HEK293T (cell line): ENCODE results near the gene IFT81.

Experiments
- CTCF ChIA-PET: fragments of 350-600 bp; formaldehyde crosslinking; extraction: SDS; loops from one replicate; lab custom pipeline; 2021; ENCODE audit warnings: antibody characterized with exemption, inconsistent platforms; lab: Yijun Ruan, JAX
- POLR2A ChIA-PET: fragments of 350-600 bp; formaldehyde crosslinking; extraction: SDS; loops from one replicate; lab custom pipeline; 2020; ENCODE audit warnings: antibody characterized with exemption, inconsistent platforms; lab: Yijun Ruan, JAX
- DNase-seq: peaks from one replicate; pipeline ENCODE4 v3.0.0; 2012; ENCODE audit warnings: mixed read lengths; ENCODE audit errors: extremely low spot score
- ARNT ChIP-seq: fragments of 450-650 bp; IDR thresholded peaks from 2 replicates; pipeline ENCODE4 v1.6.1; 2017; ENCODE audit warnings: mild to moderate bottlenecking
- BHLHE40 ChIP-seq: fragments of 450-650 bp; IDR thresholded peaks from 2 replicates; pipeline ENCODE4 v1.6.1; 2016; ENCODE audit warnings: mild to moderate bottlenecking, moderate library complexity, borderline replicate concordance
- CTBP1 ChIP-seq: fragments of 450-650 bp; IDR thresholded peaks from 2 replicates; pipeline ENCODE4 v1.6.1; 2016; ENCODE audit warnings: borderline replicate concordance
- ELF4 ChIP-seq: fragments of 450-650 bp; IDR thresholded peaks from 2 replicates; pipeline ENCODE4 v1.6.1; 2017; ENCODE audit warnings: antibody characterized with exemption
- FOXA1 ChIP-seq: fragments of 450-650 bp; IDR thresholded peaks from 2 replicates; pipeline ENCODE4 v1.6.1; 2016; ENCODE audit warnings: mild to moderate bottlenecking
- FOXK2 ChIP-seq: fragments of 450-650 bp; IDR thresholded peaks from 2 replicates; pipeline ENCODE4 v1.6.1; 2016; ENCODE audit warnings: mild to moderate bottlenecking
- FOXM1 ChIP-seq: fragments of 450-650 bp; IDR thresholded peaks from 2 replicates; pipeline ENCODE4 v1.6.1; 2017; ENCODE audit warnings: mild to moderate bottlenecking, borderline replicate concordance
- HDGF ChIP-seq: fragments of 450-650 bp; IDR thresholded peaks from 2 replicates; pipeline ENCODE4 v1.6.1; 2017; ENCODE audit warnings: antibody characterized with exemption, borderline replicate concordance
- L3MBTL2 ChIP-seq: fragments of 450-650 bp; conservative IDR thresholded peaks from 2 replicates; pipeline ENCODE4 v1.6.1; 2016; ENCODE audit warnings: mild to moderate bottlenecking
- LEF1 ChIP-seq: fragments of 450-650 bp; IDR thresholded peaks from 2 replicates; pipeline ENCODE4 v1.6.1; 2017; ENCODE audit warnings: mild to moderate bottlenecking, borderline replicate concordance
- NFRKB ChIP-seq: fragments of 450-650 bp; IDR thresholded peaks from 2 replicates; pipeline ENCODE4 v1.6.1; 2016; ENCODE audit warnings: mild to moderate bottlenecking, moderate library complexity
- PKNOX1 ChIP-seq: fragments of 450-650 bp; IDR thresholded peaks from 2 replicates; pipeline ENCODE4 v1.6.1; 2016
- SP1 ChIP-seq: fragments of 450-650 bp; IDR thresholded peaks from 2 replicates; pipeline ENCODE4 v1.6.1; 2017
- SUZ12 ChIP-seq: fragments of 450-650 bp; IDR thresholded peaks from 2 replicates; pipeline ENCODE4 v1.6.1; 2016; ENCODE audit warnings: mild to moderate bottlenecking
- TARDBP ChIP-seq: fragments of 450-650 bp; IDR thresholded peaks from 2 replicates; pipeline ENCODE4 v1.6.1; 2016
- ZNF384 ChIP-seq: fragments of 450-650 bp; IDR thresholded peaks from 2 replicates; pipeline ENCODE4 v1.6.1; 2016

The IFT81 gene

DNA sequence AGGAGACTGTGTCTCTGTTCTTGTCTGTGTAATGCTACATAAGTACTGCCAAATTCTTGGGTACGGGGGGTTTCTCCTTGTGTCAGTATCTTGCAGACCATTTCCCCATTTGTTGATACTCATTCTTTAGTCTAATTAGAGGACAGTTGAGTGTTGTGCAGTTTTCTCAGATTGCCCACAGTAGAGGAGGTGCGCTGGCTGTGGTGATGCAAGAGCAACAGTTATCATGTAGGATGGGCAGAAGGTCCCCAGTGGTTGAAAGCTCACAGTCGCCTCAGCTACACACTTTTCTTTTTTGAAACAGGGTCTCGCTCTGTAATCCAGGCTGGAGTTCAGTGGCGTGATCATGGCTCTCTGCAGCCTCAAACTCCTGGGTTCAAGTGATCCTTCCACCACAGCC is 119.1 kb downstream of the IFT81 start:
- ChIA-PET CTCF (no interaction called here), POLR2A (no interaction called here)
- no peak for TF ChIP-seq CTBP1
- no peak for TF ChIP-seq HDGF
- no peak for TF ChIP-seq ZNF384
- no peak for TF ChIP-seq ELF4
- TF ChIP-seq LEF1, result no peak
- TF ChIP-seq SUZ12, result no peak
- DNase-seq, result no peak

DNA sequence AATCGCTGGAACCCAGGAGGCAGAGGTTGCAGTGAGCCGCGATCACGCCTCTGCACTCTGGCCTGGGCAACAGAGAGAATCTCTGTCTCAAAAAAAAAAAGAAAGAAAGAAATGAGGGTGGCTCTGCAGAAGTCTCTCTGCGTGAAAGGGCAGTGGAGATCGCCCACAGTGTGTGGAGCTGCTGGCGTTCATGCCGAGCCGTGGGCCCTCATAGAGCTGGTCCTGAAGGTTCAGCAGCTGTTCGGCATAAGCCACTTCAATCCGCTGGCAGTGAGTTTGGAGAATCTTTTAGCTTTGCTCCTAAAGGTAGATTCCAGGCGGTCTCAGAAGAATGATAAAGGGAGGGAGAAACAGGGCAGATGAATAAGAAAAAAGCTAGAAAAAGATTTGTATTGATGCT is 120.2 kb downstream of the IFT81 start:
- ChIA-PET CTCF (no interaction called here), POLR2A (no interaction called here)
- TF ChIP-seq ELF4, result no peak
- TF ChIP-seq ARNT, result no peak
- no peak for TF ChIP-seq SUZ12
- TF ChIP-seq SP1, result no peak
- no peak for TF ChIP-seq CTBP1
- no peak for TF ChIP-seq NFRKB
- TF ChIP-seq FOXA1, result no peak
- no peak for TF ChIP-seq L3MBTL2
- no peak for TF ChIP-seq PKNOX1
- no peak for TF ChIP-seq ZNF384
- no peak for TF ChIP-seq LEF1
- TF ChIP-seq BHLHE40, result no peak
- TF ChIP-seq TARDBP, result no peak
- no peak for TF ChIP-seq FOXM1
- no peak for TF ChIP-seq HDGF
- no peak for TF ChIP-seq FOXK2
- DNase-seq, result no peak

- ChIA-PET CTCF (no interaction called here), POLR2A (no interaction called here)
- no peak for DNase-seq
- TF ChIP-seq TARDBP (no peak), NFRKB (no peak), ZNF384 (no peak), SUZ12 (no peak), ARNT (no peak), FOXA1 (no peak), LEF1 (no peak), L3MBTL2 (no peak), FOXK2 (no peak), FOXM1 (no peak), BHLHE40 (no peak), CTBP1 (no peak)
Measured at GRCh38 chr12:110244829-110245228, 120.7 kb downstream of the IFT81 start.

DNA sequence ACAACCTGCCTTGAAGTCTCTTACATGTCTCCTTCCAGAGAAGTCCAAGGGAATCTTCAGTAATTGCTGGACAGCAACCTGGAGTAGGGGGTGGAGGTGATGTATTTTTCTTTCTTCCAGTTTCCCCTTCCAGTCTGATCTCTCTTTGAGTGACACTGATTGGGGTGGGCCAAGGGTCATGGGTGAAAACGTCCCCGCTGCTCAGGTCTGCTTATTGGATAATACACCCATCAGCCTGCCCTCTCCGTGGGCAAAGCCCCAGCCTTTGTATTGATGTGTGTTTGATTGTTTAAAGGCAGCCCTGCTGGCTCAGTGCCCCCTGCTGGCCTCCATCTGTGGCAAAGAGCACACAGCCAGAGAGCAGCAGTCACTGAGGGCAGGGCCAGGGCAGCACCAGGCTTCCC is 121.2 kb downstream of the IFT81 start:
- ChIA-PET POLR2A (no interaction called here), CTCF (no interaction called here)
- TF ChIP-seq NFRKB, result no peak
- TF ChIP-seq PKNOX1, result peak; percentile 33; the same call in 1 of the 2 replicates
- peak; percentile 40 for DNase-seq

DNA sequence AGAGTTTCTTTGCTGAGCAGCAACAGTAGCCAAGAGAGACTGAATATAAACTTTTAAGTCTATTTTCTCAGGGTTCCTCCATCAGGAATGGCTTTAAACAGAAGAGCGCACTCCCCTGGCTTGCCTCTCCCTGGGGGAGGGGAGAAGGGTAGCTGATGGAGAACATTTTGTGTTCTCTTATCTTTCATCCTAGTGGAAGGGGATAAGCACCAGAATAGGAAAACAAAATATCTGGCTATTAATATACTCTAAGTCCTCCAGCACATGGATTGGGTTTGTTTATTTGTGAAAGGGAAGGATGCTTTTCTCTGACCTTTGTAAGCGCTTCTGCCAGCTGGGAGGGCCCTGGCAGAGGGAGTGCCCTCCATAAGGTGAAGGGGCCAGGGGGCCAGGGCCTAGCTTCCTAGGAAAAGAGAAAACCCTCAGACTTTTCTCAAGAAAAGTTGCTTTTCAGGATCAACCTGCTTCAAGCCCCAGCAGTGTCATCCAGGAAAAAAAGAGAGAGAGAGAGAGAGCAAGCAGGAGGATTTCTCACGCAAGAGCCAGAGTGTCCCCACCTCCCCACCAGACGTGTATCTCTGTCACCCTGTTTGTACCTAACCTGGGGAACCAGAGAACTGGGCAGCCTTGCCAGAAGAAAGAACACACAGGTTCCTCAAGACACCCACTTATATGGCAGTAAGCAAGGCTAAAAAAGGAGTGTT is 122.6 kb downstream of the IFT81 start:
- DNase-seq, result no peak
- CTCF ChIA-PET, result no interaction called here
- no peak for TF ChIP-seq ELF4
- no peak for TF ChIP-seq NFRKB
- TF ChIP-seq PKNOX1, result no peak
- TF ChIP-seq CTBP1, result no peak
- TF ChIP-seq L3MBTL2, result no peak
- TF ChIP-seq FOXM1, result no peak
- TF ChIP-seq ARNT, result no peak
- TF ChIP-seq BHLHE40, result no peak
- no peak for TF ChIP-seq HDGF
- no peak for TF ChIP-seq TARDBP
- no peak for TF ChIP-seq FOXA1
- TF ChIP-seq SUZ12, result no peak
- POLR2A ChIA-PET, result no interaction called here

- CTCF ChIA-PET, result no interaction called here
- no peak for DNase-seq
- TF ChIP-seq BHLHE40 (no peak), PKNOX1 (no peak), SP1 (no peak), FOXA1 (no peak), TARDBP (no peak), CTBP1 (no peak), HDGF (no peak)
- POLR2A ChIA-PET, result interaction anchor here (1.0 kb wide), 1 partner anchor 33 kb away, joined by 3 read pairs; the partner anchor contains the start of gene ATP2A2
Measured at GRCh38 chr12:110247340-110248095, 123.4 kb downstream of the IFT81 start.
